Endometrium (tissue), 2 donors: ENCODE results near the gene GP1BB.
"Not testable (repeated sequence)": the region's sequence is repeated elsewhere in the genome, so short reads cannot be mapped to it uniquely, and the experiment has no call there.

ENCODE experiments used
- FAIRE-seq: peaks from 2 replicates; lab custom pipeline; 2012; peaks lifted over from hg19 to GRCh38; lab: Jason Lieb, UNC
- donor health status: control.
- donor health status: control.

The GP1BB gene

GRCh38 chr22:19723232-19723982, at the start of gene GP1BB:
Gene GP1BB, plus strand, starts transcription at chr22:19723539. Its CDS starts 31 bp downstream, at chr22:19723570.
- FAIRE-seq, result no peak

- no peak for FAIRE-seq
Measured at GRCh38 chr22:19673660-19674059, 49.7 kb upstream of the GP1BB start.

GRCh38 chr22:19674129-19674928, 49.0 kb upstream of the GP1BB start:
- FAIRE-seq, result no peak

- no peak for FAIRE-seq
Measured at GRCh38 chr22:19674929-19675253, 48.4 kb upstream of the GP1BB start.

GRCh38 chr22:19675428-19675827, 47.9 kb upstream of the GP1BB start:
- FAIRE-seq, result no peak

GRCh38 chr22:19676437-19676836, 46.9 kb upstream of the GP1BB start:
- FAIRE-seq, result not testable (repeated sequence)

- FAIRE-seq, result no peak
Measured at GRCh38 chr22:19678949-19679521, 44.3 kb upstream of the GP1BB start.

- FAIRE-seq, result no peak
Measured at GRCh38 chr22:19679522-19680101, 43.7 kb upstream of the GP1BB start.

GRCh38 chr22:19680287-19680881, 43.0 kb upstream of the GP1BB start:
- no peak for FAIRE-seq

- no peak for FAIRE-seq
Measured at GRCh38 chr22:19680911-19681862, 42.2 kb upstream of the GP1BB start.

- FAIRE-seq, result no peak
Measured at GRCh38 chr22:19681863-19682245, 41.5 kb upstream of the GP1BB start.

- no peak for FAIRE-seq
Measured at GRCh38 chr22:19686946-19687345, 36.4 kb upstream of the GP1BB start.

- no peak for FAIRE-seq
Measured at GRCh38 chr22:19687561-19688300, 35.6 kb upstream of the GP1BB start.

GRCh38 chr22:19688301-19689290, 34.7 kb upstream of the GP1BB start:
- FAIRE-seq, result no peak

GRCh38 chr22:19689408-19689807, 33.9 kb upstream of the GP1BB start:
- FAIRE-seq, result no peak

- FAIRE-seq, result no peak
Measured at GRCh38 chr22:19691007-19691720, 32.2 kb upstream of the GP1BB start.

- FAIRE-seq, result no peak
Measured at GRCh38 chr22:19691721-19692341, 31.5 kb upstream of the GP1BB start.

- FAIRE-seq, result no peak
Measured at GRCh38 chr22:19693581-19693980, 29.8 kb upstream of the GP1BB start.
